HG03565 (cell line): ENCODE results near the gene PHKB.
"Not testable (repeated sequence)": the region's sequence is repeated elsewhere in the genome, so short reads cannot be mapped to it uniquely, and the experiment has no call there.

Source experiments
- ATAC-seq: cut with Tn5 transposase; IDR thresholded peaks from one replicate; pipeline ENCODE4 v1.9.1; 2021; ENCODE audit warnings: mild to moderate bottlenecking, moderate library complexity; ENCODE audit not compliant: unreplicated experiment

The PHKB gene

DNA sequence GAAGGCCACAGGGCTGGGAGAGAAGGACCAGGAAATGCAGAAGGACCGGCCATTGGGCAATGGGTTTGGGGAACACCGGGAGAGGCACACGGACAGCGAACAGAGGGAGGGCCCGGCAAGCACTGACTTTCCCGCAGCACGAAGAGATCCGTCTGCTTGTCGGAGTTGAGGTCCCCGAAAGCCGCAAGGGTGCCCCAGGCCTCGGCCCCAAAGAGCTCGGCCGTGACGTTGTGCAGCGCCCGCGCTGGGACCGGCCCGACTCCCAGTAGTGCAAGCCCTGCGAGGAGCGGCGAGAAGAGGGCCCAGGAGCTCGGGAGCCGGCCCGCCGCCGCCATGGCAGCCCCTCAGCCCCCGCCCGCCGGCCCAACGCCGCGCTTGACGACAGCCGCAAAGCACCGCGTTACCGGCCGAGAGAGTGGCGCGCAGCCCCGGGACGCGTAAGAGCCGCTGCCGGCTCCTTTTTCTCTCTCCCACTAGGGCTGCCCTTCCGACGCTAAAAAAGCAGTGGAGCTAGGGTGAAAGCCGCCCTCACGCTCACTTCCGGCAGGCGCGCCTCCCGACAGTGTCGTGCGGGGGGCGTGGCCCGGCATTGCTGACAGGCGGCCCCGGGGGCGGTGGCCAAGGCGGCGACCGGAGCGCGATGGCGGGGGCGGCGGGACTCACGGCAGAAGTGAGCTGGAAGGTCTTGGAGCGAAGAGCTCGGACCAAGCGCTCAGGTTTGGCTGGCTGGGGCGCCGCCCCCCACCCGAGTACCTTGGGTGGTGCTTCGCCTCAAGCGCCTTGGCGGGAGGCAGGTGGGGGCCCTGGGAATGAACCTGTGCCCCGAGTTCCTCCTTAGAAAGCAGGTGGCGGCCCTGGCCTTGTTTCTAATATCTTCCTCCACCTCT, at the start of gene PHKB, which contains the start of gene ITFG1:
TSS of gene PHKB (plus strand) at position 621 of the 887 bp plus-strand sequence. CDS start at position 641, 20 bp downstream.
TSS of gene ITFG1 (minus strand) at position 353 of the 887 bp plus-strand sequence. CDS start at position 335, 18 bp downstream.
- peak; percentile 67 for ATAC-seq

DNA sequence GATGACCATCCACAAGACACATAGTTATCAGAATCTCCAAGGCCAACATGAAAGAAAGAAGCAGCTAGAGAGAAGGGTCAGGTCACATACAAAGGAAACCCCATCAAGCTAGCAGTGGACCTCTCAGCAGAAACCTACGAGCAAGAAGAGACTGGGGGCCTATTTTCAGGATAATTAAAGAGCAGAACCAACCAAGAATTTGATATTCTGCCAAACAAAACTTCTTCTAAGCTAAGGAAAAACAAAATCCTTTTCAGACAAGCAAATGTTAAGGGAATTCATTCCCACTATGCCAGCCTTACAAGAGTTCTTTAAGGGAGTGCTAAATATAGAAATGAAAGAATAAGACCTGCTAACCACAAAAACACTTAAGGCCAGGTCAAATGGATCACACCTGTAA, 48.1 kb upstream of the PHKB start:
- no peak for ATAC-seq

- ATAC-seq: no peak
These were observed 44.3 kb upstream of the PHKB start for GRCh38 chr16:47416869-47417268.

GRCh38 chr16:47424846-47425245, 36.3 kb upstream of the PHKB start:
- no peak for ATAC-seq

GRCh38 chr16:47426806-47427205, 34.3 kb upstream of the PHKB start:
- ATAC-seq: no peak

- ATAC-seq: no peak
These were observed 29.2 kb upstream of the PHKB start for GRCh38 chr16:47431960-47432359.

DNA sequence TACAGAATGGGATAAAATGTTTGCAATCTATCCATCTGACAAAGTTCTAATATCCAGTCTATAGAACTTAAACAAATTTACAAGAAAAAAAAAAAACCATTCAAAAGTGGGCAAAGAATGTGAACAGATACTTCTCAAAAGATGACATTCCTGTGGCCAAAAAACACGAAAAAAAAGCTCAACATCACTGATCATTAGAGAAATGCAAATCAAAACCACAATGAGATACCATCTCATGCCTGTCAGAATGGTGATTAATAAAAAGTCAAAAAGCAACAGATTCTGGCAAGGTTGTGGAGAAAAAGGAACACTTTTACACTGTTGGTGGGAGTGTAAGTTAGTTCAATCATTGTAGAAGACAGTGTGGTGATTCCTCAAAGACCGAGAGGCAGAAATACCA, 26.9 kb upstream of the PHKB start:
- ATAC-seq: not testable (repeated sequence)

- not testable (repeated sequence) for ATAC-seq
These were observed 21.1 kb upstream of the PHKB start for GRCh38 chr16:47440066-47440465.

DNA sequence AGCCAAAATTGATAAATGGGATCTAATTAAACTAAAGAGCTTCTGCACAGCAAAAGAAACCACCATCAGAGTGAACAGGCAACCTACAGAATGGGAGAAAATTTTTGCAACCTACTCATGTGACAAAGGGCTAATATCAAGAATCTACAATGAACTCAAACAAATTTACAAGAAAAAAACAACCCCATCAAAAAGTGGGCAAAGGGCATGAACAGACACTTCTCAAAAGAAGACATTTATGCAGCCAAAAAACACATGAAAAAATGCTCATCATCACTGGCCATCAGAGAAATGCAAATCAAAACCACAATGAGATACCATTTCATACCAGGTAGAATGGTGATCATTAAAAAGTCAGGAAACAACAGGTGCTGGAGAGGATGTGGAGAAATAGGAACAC, 18.2 kb upstream of the PHKB start:
- ATAC-seq: not testable (repeated sequence)

DNA sequence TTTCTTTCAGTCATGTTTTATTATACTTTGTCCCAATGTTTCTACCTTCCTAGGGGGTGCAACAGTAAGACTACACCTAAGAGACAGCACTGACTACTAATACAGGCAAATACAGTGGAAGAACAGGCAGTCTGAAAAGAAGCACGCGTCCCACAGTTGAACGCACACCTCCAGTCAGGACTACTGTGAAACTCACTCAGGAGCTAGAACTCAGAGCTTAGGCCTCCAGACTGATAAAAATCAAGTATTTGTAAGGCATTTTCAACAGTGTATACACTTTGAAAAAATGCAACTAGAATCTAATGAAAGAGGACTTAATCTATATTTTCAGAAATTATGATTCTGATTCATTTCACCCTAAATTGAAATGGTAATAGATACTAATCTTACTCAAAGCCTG, 14.7 kb upstream of the PHKB start:
- no peak for ATAC-seq

GRCh38 chr16:47448830-47449575, 12.1 kb upstream of the PHKB start:
- ATAC-seq: no peak

DNA sequence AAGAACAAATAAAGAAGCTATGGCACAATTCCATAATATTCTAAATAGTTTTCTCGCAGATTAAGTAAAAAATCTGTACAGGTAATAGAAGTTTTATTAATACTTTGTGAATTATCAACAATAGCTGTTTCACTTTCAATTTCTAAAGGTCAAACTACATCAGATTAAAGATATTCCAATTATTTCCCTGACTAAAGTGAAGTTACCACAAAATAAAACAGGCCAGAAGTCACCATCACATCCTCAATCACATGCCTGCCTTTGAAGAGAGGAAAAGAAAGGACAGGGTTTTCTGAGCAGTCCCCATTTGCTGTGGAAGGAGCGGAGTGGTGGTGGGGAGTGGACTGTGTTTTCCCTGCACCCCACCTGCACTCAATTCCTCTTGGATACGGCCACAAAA, 11.3 kb upstream of the PHKB start:
- no peak for ATAC-seq

DNA sequence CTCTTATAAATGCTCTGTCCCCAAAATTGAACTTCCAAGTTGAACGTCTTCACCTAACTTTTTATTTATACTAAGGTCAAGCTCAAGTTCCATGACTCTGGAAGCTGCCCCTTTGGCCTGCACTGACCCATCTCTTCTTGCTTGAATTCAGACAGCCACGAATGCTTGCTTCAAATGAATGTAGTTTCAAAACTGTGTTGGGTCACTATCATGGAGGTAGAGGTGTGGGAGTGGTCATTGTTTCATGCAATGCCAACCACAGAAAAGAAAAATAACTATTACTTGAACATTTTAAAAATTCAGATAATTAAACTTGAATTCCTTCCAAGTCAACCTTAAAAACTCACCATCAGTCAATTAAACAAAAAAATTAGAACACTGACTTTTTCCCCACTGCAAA, 2.8 kb upstream of the PHKB start:
- no peak for ATAC-seq

- ATAC-seq: no peak
These were observed 1.5 kb upstream of the PHKB start for GRCh38 chr16:47459603-47460002.

DNA sequence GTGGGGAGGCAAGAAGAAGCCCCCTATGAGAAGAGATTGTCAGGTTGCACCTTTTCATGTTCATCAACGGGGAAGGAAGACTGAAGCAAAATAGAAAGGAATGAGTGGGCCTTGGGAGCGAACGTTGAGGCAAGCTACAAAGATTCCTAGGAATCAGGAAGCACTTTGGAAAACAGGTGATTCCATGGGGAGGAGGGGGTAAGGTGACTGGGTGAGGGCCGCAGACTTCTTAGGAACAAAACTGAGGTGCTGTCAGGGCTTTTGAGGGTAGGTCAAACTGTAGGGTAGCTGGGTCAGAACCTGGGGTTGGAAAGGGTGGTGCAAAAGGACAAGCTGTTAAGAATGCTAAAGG, 796 bp upstream of the PHKB start:
- no peak for ATAC-seq

GRCh38 chr16:47461598-47462266, 601 bp downstream of the PHKB start:
- ATAC-seq: no peak

GRCh38 chr16:47463771-47464624, 2.9 kb downstream of the PHKB start:
- ATAC-seq: no peak

GRCh38 chr16:47465919-47466630, 4.9 kb downstream of the PHKB start:
- no peak for ATAC-seq

GRCh38 chr16:47467501-47467900, 6.4 kb downstream of the PHKB start:
- no peak for ATAC-seq
